ENCODE data around the gene PRSS57.

Gene PRSS57

DNA sequence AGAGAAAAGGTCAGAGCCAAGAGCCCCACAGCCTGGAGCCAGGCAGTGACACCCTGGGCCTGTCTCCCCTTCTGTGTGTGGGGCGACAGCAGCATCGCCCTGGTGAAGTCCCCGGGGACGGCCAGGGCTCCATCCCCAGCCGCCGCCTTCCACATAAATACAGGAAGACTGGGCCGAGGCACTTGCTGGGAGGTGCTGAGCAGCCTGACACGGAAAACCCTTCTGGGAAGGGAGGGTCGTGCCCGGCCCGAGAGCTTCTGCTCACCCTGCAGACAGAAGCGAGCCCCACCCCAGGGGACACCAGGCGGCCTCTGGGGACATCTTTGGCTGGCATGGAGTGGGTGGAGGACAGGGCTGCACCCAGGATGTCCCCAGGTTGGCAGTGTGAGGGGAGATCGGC lies 50.5 kb downstream of the PRSS57 start:
- Histone ChIP-seq H3K4me3 (no peak overlapping the region), H3K27ac (no peak overlapping the region)

DNA sequence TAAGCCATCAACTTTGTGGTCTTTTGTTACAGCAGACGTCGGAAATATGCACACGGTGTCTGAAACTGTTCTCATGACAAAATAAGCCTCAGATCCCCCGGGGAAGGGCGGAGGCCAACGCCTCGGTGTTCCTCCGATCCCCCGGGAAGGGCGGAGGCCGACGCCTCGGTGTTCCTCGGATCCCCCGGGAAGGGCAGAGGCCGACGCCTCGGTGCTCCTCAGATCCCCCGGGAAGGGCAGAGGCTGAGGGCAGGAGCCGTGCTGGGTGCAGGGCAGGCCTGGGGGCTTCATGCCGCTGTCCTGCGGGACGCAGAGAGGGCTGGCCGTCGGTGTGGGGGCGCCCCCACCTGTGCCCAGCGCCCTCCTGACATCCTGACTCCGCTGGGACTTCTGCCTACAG lies 50.9 kb downstream of the PRSS57 start:
- H3K27ac ChIP-seq = no peak overlapping the region
- H3K4me3 ChIP-seq = no peak overlapping the region

DNA sequence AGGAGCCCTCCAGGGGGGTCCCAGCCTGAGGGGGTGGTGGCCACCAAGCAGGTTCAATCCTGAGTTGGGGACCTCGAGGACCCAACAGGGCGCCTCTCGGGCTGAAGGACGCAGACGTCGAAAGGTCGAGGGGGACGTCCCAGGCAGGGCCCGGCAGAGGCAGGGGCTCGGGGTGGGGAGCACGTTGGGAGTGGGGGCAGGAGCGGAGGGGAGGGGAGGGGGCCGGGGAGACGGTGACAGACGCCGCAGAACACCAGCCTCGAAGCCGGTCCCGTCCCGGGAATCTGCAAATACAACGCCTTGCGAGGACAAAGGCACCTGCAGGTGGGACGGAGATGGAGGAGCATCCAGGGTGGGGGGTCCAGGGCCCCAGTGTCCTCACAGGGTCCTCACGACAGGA lies 51.5 kb downstream of the PRSS57 start:
- no peak overlapping the region for H3K27ac ChIP-seq
- no peak overlapping the region for H3K4me3 ChIP-seq

DNA sequence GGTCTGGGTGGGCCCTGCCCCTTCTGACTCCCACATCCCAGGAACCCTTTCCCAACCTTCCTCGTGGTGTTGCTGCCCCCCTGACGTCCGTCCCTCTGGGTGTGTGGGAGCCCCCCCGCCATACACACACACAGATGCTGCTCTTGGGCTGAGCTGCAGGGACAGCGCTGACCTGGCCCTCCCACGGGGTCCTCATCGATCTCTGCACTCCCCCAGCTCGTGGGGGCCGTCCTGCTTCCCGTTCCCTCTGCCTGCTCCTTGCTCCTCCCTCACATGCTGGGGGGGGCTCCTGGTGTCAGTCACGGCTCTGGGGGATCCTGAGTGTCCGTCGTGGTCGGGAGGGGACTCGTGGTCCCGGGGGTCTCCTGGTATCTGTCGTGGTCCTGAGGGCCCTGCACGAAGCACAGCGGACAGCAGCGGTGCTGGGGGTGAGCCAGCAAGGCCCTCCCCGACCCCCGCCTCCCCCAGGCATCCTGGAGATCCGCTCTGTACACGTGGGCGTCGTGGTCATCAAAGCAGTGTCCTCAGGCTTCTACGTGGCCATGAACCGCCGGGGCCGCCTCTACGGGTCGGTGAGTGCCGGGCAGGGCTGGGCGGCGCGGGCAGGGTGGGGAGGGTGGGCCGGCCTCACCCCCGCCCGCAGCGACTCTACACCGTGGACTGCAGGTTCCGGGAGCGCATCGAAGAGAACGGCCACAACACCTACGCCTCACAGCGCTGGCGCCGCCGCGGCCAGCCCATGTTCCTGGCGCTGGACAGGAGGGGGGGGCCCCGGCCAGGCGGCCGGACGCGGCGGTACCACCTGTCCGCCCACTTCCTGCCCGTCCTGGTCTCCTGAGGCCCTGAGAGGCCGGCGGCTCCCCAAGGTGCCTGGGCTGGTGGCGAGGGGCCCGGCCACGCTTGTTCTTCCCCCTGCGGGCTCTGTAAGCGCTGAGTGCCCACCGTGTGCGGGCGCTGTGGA lies 52.2 kb downstream of the PRSS57 start:
- no peak overlapping the region for H3K4me3 ChIP-seq
- no peak overlapping the region for H3K27ac ChIP-seq

DNA sequence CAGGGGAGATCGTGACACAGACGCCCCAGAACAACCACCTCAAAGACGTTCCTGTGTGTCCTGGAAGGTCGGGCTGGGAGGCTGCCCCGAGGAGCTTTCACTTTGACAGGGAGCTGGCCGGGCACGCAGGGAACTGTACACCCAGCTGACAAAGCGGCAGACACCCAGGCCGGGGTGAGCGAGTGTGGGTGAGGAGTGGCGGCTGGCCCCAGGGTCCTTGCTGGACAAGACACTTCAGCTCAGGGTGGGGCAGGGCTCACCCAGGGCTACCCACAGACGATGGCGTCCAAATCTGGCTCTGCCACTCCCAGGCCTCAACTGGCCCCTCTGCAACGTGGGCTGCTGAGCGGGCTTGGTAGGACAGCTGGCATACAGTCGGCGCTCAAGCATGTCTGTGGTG lies 53.5 kb downstream of the PRSS57 start:
- Histone ChIP-seq H3K27ac (no peak overlapping the region), H3K4me3 (peak overlapping the region in 1 of 7 experiments; percentile 17)

DNA sequence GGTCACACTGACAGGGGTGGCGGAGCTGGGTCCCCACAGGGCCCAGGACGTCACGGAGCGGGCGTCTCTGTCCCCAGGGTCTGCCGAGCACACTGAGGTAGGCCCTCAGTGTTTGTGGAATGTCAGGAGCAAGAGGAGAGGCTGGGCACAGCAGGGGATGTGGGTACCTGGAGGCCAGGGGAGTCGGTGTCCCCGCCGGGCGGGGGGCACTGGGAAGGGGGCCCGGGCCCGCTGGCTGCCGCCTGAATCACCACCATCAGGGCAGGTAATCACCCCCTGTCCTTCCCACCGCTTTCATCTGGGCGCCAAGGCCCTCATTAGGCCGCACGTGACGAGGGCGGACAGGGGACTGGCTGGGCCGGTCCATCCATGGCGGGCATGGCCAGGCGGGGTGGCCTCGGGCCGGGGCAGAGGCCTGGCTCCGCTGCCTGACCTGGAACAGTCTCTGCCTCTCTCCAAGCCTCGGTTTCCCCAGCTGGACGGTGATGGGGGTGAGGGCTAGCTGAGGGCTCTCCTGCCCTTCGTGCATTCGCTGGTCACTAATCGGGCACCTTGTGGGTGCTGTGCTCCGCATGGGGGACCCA lies 54.6 kb downstream of the PRSS57 start:
- Histone ChIP-seq H3K27ac (no peak overlapping the region), H3K4me3 (no peak overlapping the region)

DNA sequence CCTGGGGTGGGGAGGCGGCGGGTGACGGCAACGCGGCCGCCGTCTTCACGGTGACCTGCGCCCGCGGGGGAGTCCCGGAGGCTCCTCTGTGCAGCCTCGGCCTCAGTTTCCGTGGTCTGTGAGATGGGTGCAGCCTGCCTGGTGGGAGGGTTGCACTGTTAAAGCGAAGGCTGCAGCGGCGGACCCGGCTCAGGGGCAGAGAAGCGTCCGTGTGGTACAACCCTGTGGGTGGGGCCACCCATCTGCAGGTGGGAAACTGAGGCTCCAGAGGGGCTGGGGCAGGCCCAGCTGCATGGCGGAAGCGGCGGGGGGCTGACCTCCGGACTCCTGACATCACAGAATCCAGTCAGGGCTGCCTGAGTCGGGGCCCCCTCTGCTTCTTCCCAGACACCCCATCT lies 55.1 kb downstream of the PRSS57 start:
- peak overlapping the region in 6 of 7 experiments; percentile 22 to 42 (median 35) for H3K4me3 ChIP-seq
- peak overlapping the region in 3 of 21 experiments; percentile 11 to 49 (median 15) for H3K27ac ChIP-seq

DNA sequence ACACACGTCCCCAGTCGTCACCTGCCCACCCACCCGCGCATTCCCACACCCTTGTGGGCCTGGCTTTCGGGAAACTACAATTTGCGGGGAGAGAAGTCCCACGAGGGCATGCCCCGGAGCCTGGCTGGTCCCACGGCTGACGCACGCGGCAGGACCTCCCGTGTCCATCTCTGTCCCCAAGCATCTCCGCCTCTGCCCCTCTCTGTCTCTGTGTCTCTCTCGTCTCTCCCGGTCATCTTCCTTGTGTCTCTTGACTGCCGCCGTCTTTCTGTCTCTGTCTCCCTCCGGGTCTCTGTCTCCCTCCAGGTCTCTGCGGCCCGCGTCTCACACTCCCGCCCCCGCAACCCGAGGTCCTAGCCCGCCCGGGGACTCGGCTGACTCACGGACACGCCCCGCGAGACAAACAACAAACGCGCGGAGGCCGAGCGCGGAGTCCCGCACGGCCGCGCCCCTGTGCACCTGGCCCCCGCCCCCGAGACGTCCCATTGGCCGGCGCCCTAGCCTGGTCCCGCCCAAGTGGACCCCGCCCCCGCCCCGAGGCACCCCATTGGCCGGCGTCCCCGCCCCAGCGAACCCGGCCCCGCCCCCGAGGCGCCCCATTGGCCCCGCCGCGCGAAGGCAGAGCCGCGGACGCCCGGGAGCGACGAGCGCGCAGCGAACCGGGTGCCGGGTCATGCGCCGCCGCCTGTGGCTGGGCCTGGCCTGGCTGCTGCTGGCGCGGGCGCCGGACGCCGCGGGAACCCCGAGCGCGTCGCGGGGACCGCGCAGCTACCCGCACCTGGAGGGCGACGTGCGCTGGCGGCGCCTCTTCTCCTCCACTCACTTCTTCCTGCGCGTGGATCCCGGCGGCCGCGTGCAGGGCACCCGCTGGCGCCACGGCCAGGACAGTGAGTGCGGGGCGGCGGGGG lies 55.7 kb downstream of the PRSS57 start, which contains the start of gene FGF22:
Gene FGF22, plus strand, starts transcription at position 627 of the 908 bp plus-strand sequence. Its CDS starts 47 bp downstream, at position 674.
- peak within 1 kb of the TSS in 5 of 21 experiments; percentile 7 to 49 (median 11) for H3K27ac ChIP-seq
- H3K4me3 ChIP-seq = peak within 1 kb of the TSS; percentile 22 to 42 (median 34)

DNA sequence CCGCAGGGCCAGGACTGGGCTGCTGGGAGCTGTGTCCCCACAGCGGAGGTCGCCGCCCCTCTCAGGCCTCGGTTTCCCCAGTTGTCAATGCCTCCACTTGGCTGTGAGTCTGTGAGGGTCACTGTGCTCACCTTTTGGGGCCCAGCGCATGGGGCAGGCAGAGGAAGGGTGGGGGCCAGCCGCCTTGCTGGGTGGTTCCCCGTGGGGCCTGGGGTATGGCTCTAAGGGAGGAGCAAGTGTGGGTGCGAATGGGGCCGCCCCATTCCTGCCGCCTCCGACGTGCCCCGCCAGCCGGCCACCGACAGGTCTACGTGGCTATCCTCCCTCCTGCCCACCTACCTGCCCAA lies 56.4 kb downstream of the PRSS57 start:
- Histone ChIP-seq H3K4me3 (peak overlapping the region in 5 of 7 experiments; percentile 5 to 42 (median 26)), H3K27ac (peak overlapping the region in 3 of 21 experiments; percentile 7 to 31 (median 11))

Measured in skin epidermis (tissue), 12 donors.